WERI-Rb-1 (cell line): ENCODE results near the gene DMBT1.

Source experiments
- DNase-seq: peaks from one replicate; pipeline ENCODE4 v3.0.0-alpha.2; 2020
- H3K27ac ChIP-seq: fragments of 250-450 bp; sonication (Bioruptor Pico); 2 replicates; pipeline ENCODE4 v1.5.1; 2020; ENCODE audit warnings: mild to moderate bottlenecking, moderate library complexity
- H3K27me3 ChIP-seq: fragments of 250-450 bp; sonication (Bioruptor Pico); 2 replicates; pipeline ENCODE4 v1.5.1; 2021; ENCODE audit warnings: mild to moderate bottlenecking, low read depth, moderate library complexity; ENCODE audit not compliant: insufficient read depth, severe bottlenecking
- H3K36me3 ChIP-seq: fragments of 250-450 bp; sonication (Bioruptor Pico); 2 replicates; pipeline ENCODE4 v1.5.1; 2020; ENCODE audit warnings: mild to moderate bottlenecking, moderate library complexity
- H3K4me3 ChIP-seq: 2 replicates; pipeline ENCODE4 v1.5.1; 2011; ENCODE audit warnings: low read depth, mild to moderate bottlenecking, control low read depth, low read length
- H3K9me3 ChIP-seq: fragments of 250-450 bp; sonication (Bioruptor Pico); 2 replicates; pipeline ENCODE4 v1.5.1; 2021; ENCODE audit warnings: mild to moderate bottlenecking, moderate library complexity; ENCODE audit not compliant: severe bottlenecking
- CTCF ChIP-seq: IDR thresholded peaks from 2 replicates; pipeline ENCODE4 v1.5.1; 2011; ENCODE audit warnings: low read depth, mild to moderate bottlenecking, control low read depth, inconsistent platforms, low read length

The DMBT1 gene

DNA sequence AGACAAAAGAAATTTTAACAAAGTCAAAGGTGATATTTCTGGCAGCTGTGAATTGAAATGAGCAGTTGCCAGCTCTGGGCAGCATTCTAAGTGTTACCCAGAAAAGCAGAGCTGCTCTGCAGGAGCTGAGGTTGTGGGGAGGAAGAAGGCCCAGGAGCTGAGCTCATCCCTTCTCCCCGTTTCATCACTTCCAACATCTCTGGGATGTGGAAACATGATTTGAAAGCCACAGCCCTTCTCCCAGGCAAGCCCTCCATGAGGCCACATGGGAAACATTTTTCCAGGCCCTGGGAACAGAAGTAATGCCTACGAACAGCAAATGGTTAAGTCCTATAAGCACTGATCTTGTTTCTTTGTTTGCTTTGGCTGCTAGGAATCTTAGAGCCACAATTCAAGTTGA is 10.9 kb upstream of the DMBT1 start:
- Histone ChIP-seq H3K4me3 (no peak overlapping the region), H3K9me3 (no peaks in the 10 kb centered on the region), H3K27me3 (no peaks in the 10 kb centered on the region), H3K27ac (no peak overlapping the region), H3K36me3 (no peaks in the 10 kb centered on the region)
- no peak for DNase-seq
- TF ChIP-seq CTCF, result no peak

GRCh38 chr10:122550427-122550826 is 10.1 kb upstream of the DMBT1 start:
- DNase-seq, result no peak
- no peak overlapping the region for H3K27ac ChIP-seq
- no peaks in the 10 kb centered on the region for H3K36me3 ChIP-seq
- H3K4me3 ChIP-seq, result no peak overlapping the region
- no peak for TF ChIP-seq CTCF
- H3K9me3 ChIP-seq, result no peaks in the 10 kb centered on the region
- H3K27me3 ChIP-seq, result no peaks in the 10 kb centered on the region

DNA sequence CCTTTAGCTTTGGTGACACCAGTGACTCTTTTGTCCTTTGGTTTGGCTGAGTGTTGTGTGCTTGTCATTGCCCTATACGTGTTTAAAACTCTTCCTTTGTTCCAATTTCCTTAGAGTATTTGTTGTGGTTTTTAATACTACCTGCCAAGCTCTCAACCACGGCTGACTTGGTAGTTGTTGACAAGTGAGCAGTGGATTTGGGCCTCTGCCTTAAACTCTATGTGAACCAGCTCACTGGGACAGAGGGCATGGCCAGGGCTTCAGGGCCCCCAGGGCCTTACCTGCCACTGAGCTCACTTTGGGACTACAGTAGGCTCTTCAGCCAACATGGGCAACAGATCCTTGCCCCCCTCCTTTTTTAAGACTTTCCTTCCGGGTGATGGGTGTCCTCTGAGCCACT is 9.6 kb upstream of the DMBT1 start:
- Histone ChIP-seq H3K36me3 (no peaks in the 10 kb centered on the region), H3K4me3 (no peak overlapping the region), H3K27ac (no peak overlapping the region), H3K27me3 (no peaks in the 10 kb centered on the region), H3K9me3 (peaks cover 1% of the 10 kb centered on the region)
- no peak for TF ChIP-seq CTCF
- no peak for DNase-seq

DNA sequence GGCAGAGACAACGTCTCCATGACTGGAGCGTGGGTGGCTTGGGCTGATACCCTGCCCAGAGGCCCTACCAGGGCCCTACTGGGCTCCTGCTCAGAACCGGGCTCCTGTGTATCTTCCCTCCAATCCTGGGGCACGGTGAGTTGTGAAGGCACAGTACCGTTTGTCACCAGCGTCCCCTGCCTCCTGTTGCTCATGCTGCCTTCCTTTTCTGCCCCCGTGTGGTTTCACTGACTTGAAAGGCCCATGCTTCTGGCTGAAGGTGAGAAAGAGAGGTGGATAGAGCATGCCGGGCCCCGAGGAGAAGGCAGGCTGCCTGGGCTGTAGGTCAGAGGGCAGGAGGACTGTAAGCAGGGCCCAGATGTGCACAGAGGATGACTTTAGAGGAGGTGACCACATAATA is 9.1 kb upstream of the DMBT1 start:
- no peak overlapping the region for H3K27ac ChIP-seq
- no peaks in the 10 kb centered on the region for H3K27me3 ChIP-seq
- TF ChIP-seq CTCF, result no peak
- no peak overlapping the region for H3K4me3 ChIP-seq
- H3K36me3 ChIP-seq, result no peaks in the 10 kb centered on the region
- no peak for DNase-seq
- H3K9me3 ChIP-seq, result peaks cover 4% of the 10 kb centered on the region

DNA sequence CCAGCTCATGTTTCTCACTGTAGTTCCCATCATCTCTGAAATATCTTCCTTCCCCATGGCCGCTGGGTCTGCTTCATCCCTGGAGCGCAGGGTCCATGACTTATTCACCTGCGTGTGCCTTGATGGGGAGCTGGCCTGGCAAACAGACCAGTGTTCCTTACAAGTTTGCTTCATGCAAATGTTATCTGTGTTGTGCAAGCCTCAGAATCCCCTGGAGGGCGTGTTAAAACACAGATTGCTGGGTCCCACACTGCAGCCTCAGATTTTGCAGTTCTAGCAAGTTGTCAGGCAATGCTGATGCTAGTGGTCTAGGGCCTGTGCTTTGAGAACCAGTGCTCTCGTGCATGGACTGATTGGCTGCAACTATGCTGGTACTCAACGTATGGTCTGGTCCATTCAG is 7.2 kb upstream of the DMBT1 start:
- TF ChIP-seq CTCF, result no peak

More for the DNA sequence above, 7.2 kb upstream of the DMBT1 start:
- no peaks in the 10 kb centered on the region for H3K36me3 ChIP-seq
- H3K27me3 ChIP-seq, result no peaks in the 10 kb centered on the region
- H3K27ac ChIP-seq, result no peak overlapping the region
- no peak overlapping the region for H3K4me3 ChIP-seq
- H3K9me3 ChIP-seq, result peaks cover 5% of the 10 kb centered on the region
- no peak for DNase-seq
